Adrenal gland (tissue), 5 donors: ENCODE data around the gene ADAMTS9.

ENCODE experiments used
- CTCF ChIP-seq, 6 experiments: fragments of 450-650 bp in 4 of 6; fragments of 200-600 bp in 2 of 6; sonication (generic) in 1 of 6; IDR thresholded peaks; 1 replicate in 5 of 6; 2 replicates in 1 of 6; pipeline versions ENCODE4 v1.5.1 to v1.8.0; 2016 to 2021; ENCODE audit warnings: antibody characterized with exemption in 6 of 6, mild to moderate bottlenecking in 2 of 6, moderate library complexity in 1 of 6
- POLR2A ChIP-seq, 2 donors: fragments of 450-650 bp; IDR thresholded peaks; one replicate each; pipeline ENCODE4 v1.6.1; 2017; ENCODE audit warnings: antibody characterized with exemption in 2 of 2, mild to moderate bottlenecking in 2 of 2, moderate library complexity in 1 of 2
- donor health status: DM: no; HTN: no; CAD: no.

- no peak for TF ChIP-seq CTCF (IDR thresholded peaks at IDR 0.05)
- no peak for TF ChIP-seq POLR2A (IDR thresholded peaks at IDR 0.05)
These were observed 75.5 kb downstream of the ADAMTS9 start for GRCh38 chr3:64612082-64612860.
